Heart left ventricle (tissue), 13 donors: ENCODE measurements around the gene RBP5.

Source experiments
- POLR2A ChIP-seq, 2 donors: fragments of 450-650 bp; IDR thresholded peaks; one replicate each; pipeline ENCODE4 v1.6.1; 2017; ENCODE audit warnings: antibody characterized with exemption in 2 of 2, mild to moderate bottlenecking in 2 of 2, moderate library complexity in 2 of 2
- TF ChIP-seq, protein P1 (sequence below), 12 donors: fragments of 200-600 bp; sonication (generic) in 4 of 12; IDR thresholded peaks; one replicate each; pipeline versions ENCODE4 v1.5.0 to v1.8.0; 2018 to 2022; ENCODE audit warnings: antibody characterized with exemption in 12 of 12, mild to moderate bottlenecking in 5 of 12
- donor health status: ischemic (EF 13 %, LVEDD 7.1; RV severe dilation, severe dysfunction).
- donor health status: DM: no; HTN: yes; CAD: no.
- donor health status: DM: no; HTN: no; CAD: no.
- donor health status: ischemic (EF 25% LVEDD 6.9; RV normal size, moderate dysfunction).
- donor health status: ischemic (EF 25% LVEDD 5.7; RV mildly dilated, moderate dysfunction).
- donor health status: ischemic (EF 35%, LVEDD 5.7; RV mildly dilated, moderate dysfunction).
- donor health status: nonischemic (EF 11% LVEDD 7.7; RV severe dilation, severe dysfunction).
- donor health status: DM: yes; HTN: yes; CAD: no.
- donor health status: PGD.
- donor health status: ischemic (EF 29% LVEDD 5.4; RV normal size, mild dysfunction).
- donor health status: nonischemic (EF 23%, LVEDD 6.1; RV moderate dilation, normal function).

GRCh38 chr12:7156259-7157197, 27.8 kb upstream of the RBP5 start:
- TF ChIP-seq POLR2A (IDR thresholded peaks at IDR 0.05): no peak
- TF ChIP-seq, protein P1, sequence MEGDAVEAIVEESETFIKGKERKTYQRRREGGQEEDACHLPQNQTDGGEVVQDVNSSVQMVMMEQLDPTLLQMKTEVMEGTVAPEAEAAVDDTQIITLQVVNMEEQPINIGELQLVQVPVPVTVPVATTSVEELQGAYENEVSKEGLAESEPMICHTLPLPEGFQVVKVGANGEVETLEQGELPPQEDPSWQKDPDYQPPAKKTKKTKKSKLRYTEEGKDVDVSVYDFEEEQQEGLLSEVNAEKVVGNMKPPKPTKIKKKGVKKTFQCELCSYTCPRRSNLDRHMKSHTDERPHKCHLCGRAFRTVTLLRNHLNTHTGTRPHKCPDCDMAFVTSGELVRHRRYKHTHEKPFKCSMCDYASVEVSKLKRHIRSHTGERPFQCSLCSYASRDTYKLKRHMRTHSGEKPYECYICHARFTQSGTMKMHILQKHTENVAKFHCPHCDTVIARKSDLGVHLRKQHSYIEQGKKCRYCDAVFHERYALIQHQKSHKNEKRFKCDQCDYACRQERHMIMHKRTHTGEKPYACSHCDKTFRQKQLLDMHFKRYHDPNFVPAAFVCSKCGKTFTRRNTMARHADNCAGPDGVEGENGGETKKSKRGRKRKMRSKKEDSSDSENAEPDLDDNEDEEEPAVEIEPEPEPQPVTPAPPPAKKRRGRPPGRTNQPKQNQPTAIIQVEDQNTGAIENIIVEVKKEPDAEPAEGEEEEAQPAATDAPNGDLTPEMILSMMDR (IDR thresholded peaks at IDR 0.05): no peak
